Right lobe of liver (tissue), 4 donors: Measurements from ENCODE around the gene HIPK1.

Experiments used
- CTCF ChIP-seq, 4 donors: fragments of 200-600 bp in 3 of 4; fragments of 450-650 bp in 1 of 4; IDR thresholded peaks; one replicate each; pipeline versions ENCODE4 v1.5.1 to v1.8.0; 2016 to 2022; ENCODE audit warnings: antibody characterized with exemption in 4 of 4, mild to moderate bottlenecking in 2 of 4
- POLR2A ChIP-seq: fragments of 450-650 bp; IDR thresholded peaks from one replicate; pipeline ENCODE4 v1.6.1; 2017; ENCODE audit warnings: antibody characterized with exemption, mild to moderate bottlenecking
- donor health status: DM: no; HTN: no; CAD: no.
- donor health status: DM: no; HTN: no; CAD: no.
- donor health status: DM: no; HTN: yes; CAD: no.

- no peak for TF ChIP-seq CTCF (IDR thresholded peaks at IDR 0.05)
- no peak for TF ChIP-seq POLR2A
Observed at GRCh38 chr1:113990961-113991360, 61.8 kb downstream of the HIPK1 start.
